Bronchus fibroblast of lung (primary cell): ENCODE measurements around the gene FBXO11. TPM values are rescaled to one million over a fixed set of nuclear protein-coding genes. Genes with fewer than 3 reads are reported as not detected.

Experiments
- total RNA-seq: library from RNA; depleted of rRNA; stranded (reverse); fragments of >200 nt; gene quantifications from 2 replicates; pipeline ENCODE4 v1.2.3, GENCODE V29; 2015

FBXO11 gene
- total RNA-seq, result 17.4 and 17.5 TPM in 2 replicates

GRCh38 chr2:47906157-47907038, at the start of gene FBXO11:
FBXO11 (minus strand) TSS chr2:47906498; CDS start chr2:47905720, 778 bp downstream.

GRCh38 chr2:47782671-47783485, 123.4 kb downstream of the FBXO11 start, which contains the start of gene MSH6:
MSH6 (plus strand) TSS chr2:47783145; CDS start chr2:47783234, 89 bp downstream.

Other genes with a start within 250 kb of the FBXO11 start
- gene MSH6, start 123.4 kb downstream of the FBXO11 start, total RNA-seq, result 34.9 and 51.6 TPM in 2 replicates